GM11168 (cell line): ENCODE results near the gene DIP2A.
"Not testable (repeated sequence)": the region's sequence is repeated elsewhere in the genome, so short reads cannot be mapped to it uniquely, and the experiment has no call there.

Source experiments
- in situ Hi-C: fragments of 300-500 bp; cut with MboI; formaldehyde crosslinking; loops from one replicate; pipeline ENCODE4 v1.12.0; 2022; ENCODE audit warnings: low sequenced_read_pairs; ENCODE audit not compliant: unreplicated experiment

DIP2A gene

DNA sequence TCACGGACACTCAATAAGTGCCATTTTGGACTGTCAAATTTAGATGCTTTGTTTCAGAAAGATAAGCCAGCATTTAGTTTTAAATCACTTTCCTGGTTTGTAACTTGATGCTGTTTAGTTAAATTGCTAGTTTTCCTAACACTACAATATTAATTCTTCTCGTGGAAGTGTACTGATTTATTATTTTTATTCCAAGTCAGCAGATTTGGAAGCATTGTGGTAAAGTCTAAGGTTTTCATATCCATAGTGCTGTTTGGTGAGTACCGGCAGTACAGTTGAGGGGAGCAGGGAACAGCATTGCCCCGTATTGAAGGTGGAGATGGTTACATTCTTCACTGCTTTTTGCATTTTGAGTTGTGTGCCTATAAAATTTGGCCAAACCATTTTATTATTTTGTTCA is 109.9 kb downstream of the DIP2A start:
- in situ Hi-C loops = no loop called here

GRCh38 chr21:46569081-46569480 is 110.4 kb downstream of the DIP2A start:
- in situ Hi-C loops = no loop called here

- in situ Hi-C loops = no loop called here
Measured at GRCh38 chr21:46570119-46570518, 111.4 kb downstream of the DIP2A start.

DNA sequence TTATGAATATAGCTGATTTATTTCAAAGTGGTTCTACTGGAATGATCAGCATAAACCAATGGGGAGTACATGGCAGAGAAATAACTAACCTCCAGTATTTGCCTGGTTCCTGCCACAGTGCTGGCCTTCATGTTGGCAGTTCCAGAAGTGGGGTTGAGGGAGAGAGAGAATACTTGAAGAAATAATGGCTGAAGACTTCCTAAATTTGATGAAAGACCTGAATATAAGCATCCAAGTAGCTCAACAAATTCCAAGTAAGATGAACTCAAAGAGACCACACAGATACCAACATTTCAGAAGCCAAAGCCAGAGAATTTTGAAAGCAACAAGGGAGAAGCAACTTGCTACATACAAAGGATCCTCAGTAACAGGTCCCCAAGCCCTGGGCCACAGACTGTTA is 111.9 kb downstream of the DIP2A start:
- in situ Hi-C loops = no loop called here

DNA sequence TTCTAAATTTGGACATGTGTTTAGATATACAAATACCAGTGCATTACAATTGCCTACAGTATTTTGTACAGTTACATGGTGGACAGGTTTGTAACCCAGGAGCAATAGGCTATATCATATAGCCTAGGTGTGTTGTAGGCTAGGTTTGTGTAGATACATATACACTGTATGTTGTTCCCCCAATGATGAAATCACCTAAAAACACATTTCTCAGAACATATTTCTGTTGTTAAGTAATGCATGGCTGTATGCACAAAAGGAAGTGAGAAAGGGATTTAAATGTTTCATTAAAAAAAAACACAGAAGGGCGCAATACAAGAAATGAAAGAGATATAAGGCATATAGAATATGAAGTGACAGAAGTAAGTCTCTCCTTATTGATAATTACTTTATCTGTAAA is 114.2 kb downstream of the DIP2A start:
- in situ Hi-C loops = no loop called here

DNA sequence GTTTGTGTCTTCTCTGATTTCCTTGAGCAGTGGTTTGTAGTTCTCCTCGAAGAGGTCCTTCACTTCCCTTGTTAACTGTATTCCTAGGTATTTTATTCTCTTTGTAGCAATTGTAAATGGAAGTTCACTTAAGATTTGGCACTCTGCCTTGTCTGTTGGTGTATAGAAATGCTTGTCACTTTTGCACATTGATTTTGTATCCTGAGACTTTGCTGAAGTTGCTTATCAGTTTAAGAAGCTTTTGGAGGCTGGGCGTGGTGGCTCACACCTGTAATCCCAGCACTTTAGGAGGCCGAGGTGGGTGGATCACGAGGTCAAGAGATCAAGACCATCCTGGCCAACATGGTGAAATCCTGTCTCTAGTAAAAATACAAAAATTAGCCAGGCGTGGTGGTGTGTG is 119.1 kb downstream of the DIP2A start:
- in situ Hi-C loops = not testable (repeated sequence)

DNA sequence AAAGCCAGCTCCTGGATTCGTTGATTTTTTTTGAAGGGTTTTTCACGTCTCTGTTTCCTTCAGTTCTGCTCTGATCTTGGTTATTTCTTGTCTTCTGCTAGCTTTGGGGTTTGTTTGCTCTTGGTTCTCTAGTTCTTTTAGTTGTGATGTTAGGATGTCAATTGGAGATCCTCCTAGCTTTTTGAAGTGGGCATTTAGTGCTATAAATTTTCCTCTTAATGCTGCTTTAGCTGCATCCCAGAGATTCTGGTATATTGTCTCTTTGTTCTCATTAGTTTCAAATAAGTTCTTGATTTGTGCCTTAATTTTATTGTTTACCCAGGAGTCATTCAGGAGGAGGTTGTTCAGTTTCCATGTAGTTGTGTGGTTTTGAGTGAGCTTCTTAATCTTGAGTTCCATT is 120.7 kb downstream of the DIP2A start:
- in situ Hi-C loops = not testable (repeated sequence)

- in situ Hi-C loops = no loop called here
Measured at GRCh38 chr21:46581780-46582307, 123.2 kb downstream of the DIP2A start.

DNA sequence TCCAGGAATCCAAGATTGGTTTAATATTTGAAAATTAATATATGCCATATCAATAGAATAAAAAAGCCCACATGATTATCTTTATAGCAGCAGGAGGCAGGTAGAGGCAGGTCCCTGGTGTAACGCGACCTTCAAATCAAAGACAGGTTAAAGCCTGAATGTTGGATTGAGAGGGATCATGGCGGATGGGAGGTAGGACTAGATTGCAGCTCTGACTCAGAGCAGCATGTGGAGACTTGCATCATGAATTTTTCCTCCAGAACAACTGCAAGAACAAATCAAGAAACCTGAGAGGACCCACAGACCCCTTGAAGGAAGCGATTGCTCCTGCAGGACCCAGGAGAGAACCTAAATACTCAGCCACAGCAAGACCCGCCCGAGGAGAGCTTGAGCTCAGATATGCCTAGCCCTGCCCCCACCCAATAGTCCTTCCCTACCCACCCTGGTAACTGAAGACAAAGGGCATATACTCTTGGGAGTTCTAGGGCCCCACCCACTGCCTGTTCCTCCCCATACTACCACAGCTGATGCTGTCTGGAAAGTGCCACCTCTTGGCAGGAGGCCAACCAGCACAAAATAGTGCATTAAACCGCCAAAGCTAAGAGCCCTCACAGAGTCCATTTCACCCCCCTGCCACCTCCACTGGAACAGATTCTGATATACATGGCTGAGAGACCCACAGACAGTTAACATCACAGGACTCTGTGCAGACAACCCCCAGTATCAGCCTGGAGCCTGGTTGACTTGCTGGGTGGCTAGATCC is 126.7 kb downstream of the DIP2A start:
- in situ Hi-C loops = no loop called here

DNA sequence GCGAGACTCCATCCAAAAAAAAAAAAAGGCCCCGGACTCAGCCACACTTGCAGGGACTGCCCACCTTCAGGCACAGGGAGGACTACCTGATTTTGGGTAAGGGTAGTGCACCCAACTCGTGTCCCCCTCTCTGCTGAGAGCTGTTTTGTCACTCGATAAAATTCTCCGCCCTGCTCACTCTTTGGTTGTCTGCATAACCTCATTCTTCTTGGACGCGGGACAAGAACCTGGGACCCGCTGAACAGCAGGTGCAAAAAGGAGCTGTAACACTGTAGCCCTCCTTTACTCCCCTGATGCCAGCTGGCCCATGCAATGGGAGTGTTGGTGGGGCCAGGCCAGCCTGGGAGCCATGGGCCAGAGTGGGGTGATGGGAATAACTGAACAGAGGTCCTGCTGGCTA is 135.6 kb downstream of the DIP2A start:
- in situ Hi-C loops = no loop called here

- in situ Hi-C loops = no loop called here
Measured at GRCh38 chr21:46596201-46596600, 137.5 kb downstream of the DIP2A start.

GRCh38 chr21:46597031-46597430 is 138.3 kb downstream of the DIP2A start:
- in situ Hi-C loops = no loop called here

- in situ Hi-C loops = no loop called here
Measured at GRCh38 chr21:46597896-46598343, 139.2 kb downstream of the DIP2A start.

GRCh38 chr21:46598581-46599572 is 140.2 kb downstream of the DIP2A start:
- in situ Hi-C loops = no loop called here

GRCh38 chr21:46600305-46600704 is 141.6 kb downstream of the DIP2A start:
- in situ Hi-C loops = no loop called here

DNA sequence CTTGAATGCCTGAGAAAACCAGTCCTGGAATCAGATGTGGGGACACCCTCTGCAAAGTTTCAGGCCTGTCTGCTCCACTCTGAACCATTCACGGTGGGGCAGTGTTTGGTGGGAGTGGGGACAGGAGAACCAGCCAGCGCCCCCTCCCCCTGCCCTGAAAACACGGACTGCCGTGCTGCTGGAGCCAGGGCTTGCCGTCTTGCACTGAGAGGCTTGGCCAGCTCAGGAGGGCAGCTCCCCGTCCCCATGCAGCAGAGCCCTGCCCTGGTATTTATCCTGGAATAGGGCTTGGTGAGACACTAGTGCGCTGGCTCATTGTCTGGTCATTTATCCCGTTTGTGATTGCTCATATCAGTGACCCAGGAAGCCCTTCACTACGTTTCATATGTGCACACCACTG is 142.3 kb downstream of the DIP2A start:
- in situ Hi-C loops = no loop called here

DNA sequence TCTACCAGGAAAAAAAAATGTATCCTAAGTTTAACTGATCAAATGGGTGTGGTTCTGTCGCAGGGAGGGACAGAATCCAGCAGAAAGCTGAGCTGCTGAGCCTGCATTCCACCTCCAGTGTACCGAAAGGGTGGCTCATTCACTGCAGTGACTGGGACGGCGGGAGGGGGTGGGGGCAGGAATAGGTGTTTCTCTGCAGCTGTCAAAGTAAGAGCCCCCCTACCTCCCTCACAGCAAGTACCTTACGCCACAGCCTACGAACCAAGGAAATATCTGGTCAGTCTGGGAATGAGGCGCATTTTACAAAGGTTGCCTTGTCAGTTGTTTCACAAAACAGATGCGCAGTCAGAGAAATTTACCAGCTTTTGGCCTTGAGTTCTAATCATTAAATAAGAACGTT is 144.5 kb downstream of the DIP2A start:
- in situ Hi-C loops = no loop called here

DNA sequence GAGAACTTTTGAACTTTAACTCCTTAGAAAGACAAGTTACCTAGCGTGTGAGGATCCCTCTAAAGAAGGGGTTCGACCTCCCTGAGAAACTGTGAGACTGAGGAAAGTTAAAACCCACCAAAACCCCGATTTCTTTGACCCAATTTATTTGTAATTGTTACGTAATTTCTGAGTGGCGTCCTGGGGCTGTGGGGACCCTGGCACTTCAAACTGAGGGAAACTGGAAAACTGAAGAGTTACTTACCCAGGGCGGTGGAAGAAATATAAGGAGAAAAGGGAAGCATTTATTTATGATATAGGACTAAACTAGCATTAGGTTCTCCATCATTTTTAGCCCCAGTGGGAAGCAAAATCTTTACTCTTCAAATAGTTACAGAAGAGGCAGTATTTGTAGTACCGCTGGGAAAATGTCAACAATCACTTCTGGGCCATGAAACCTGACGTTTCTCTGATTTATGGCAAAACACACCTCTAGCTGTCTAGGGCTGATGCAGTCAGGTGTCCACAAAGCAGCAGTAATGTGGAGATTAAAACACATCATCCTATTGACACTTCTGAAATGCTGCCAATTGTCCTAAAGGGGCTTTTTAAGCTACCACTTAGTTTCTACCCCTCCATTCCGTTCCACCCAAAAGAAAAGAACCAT is 145.8 kb downstream of the DIP2A start:
- in situ Hi-C loops = no loop called here

GRCh38 chr21:46604975-46605766 is 146.5 kb downstream of the DIP2A start, which contains the start of gene S100B:
S100B (minus strand) TSS chr21:46605082; CDS start chr21:46602415, 2,667 bp downstream.
- in situ Hi-C loops = no loop called here
